GM23338 (cell line): ENCODE measurements around the gene GSN. TPM values are rescaled to one million over a fixed set of nuclear protein-coding genes. Genes with fewer than 3 reads are reported as not detected.

Source experiments
- ATAC-seq: fragments of 200-7000 bp; cut with Tn5 transposase; 3 replicates; pipeline ENCODE4 v1.9.1; 2020
- DNase-seq: peaks from one replicate; pipeline ENCODE4 v3.0.0-alpha.2; 2015; ENCODE audit warnings: low spot score
- H2AFZ ChIP-seq: fragments of 200-600 bp; sonication (generic); 2 replicates; pipeline ENCODE4 v1.8.0; 2016; ENCODE audit warnings: antibody characterized with exemption, mild to moderate bottlenecking, moderate library complexity
- H3F3A ChIP-seq: fragments of 200-600 bp; sonication (generic); replicated peaks from 2 replicates; pipeline ENCODE4 v1.8.0; 2017; ENCODE audit warnings: antibody characterized with exemption, mixed run types, low read depth
- H3K27ac ChIP-seq: fragments of 200-600 bp; sonication (generic); 2 replicates; pipeline ENCODE4 v1.6.1; 2016; ENCODE audit warnings: low read depth
- H3K27me3 ChIP-seq: fragments of 200-600 bp; sonication (generic); 2 replicates; pipeline ENCODE4 v1.8.0; 2016; ENCODE audit warnings: mild to moderate bottlenecking, mixed run types, moderate library complexity; ENCODE audit not compliant: insufficient read depth
- H3K36me3 ChIP-seq: fragments of 200-600 bp; sonication (generic); 2 replicates; pipeline ENCODE4 v1.8.0; 2016; ENCODE audit warnings: mild to moderate bottlenecking; ENCODE audit not compliant: insufficient read depth
- H3K4me1 ChIP-seq: fragments of 200-600 bp; sonication (generic); 2 replicates; pipeline ENCODE4 v1.8.0; 2016; ENCODE audit warnings: mild to moderate bottlenecking, moderate library complexity; ENCODE audit not compliant: insufficient read depth
- H3K4me2 ChIP-seq: fragments of 200-600 bp; sonication (generic); 2 replicates; pipeline ENCODE4 v1.7.1; 2017; ENCODE audit warnings: mixed run types
- H3K4me3 ChIP-seq: fragments of 200-600 bp; sonication (generic); 2 replicates; pipeline ENCODE4 v1.6.1; 2016; ENCODE audit warnings: mixed run types
- H3K79me2 ChIP-seq: fragments of 200-600 bp; sonication (generic); replicated peaks from 2 replicates; pipeline ENCODE4 v1.8.0; 2017; ENCODE audit warnings: mild to moderate bottlenecking; ENCODE audit not compliant: insufficient read depth
- H3K9me2 ChIP-seq: fragments of 200-600 bp; sonication (generic); 2 replicates; pipeline ENCODE4 v1.8.0; 2017; ENCODE audit not compliant: insufficient read depth
- H4K20me1 ChIP-seq: fragments of 200-600 bp; sonication (generic); replicated peaks from 2 replicates; pipeline ENCODE4 v1.8.0; 2017; ENCODE audit warnings: mild to moderate bottlenecking; ENCODE audit not compliant: insufficient read depth
- H3K27ac Mint-ChIP-seq: 2 replicates; pipeline ENCODE4 v1.8.0; 2020; ENCODE audit warnings: inconsistent platforms, mild to moderate bottlenecking, moderate library complexity, mixed read lengths
- H3K27me3 Mint-ChIP-seq: 3 replicates; pipeline ENCODE4 v1.8.0; 2022; ENCODE audit warnings: low read depth, mild to moderate bottlenecking, moderate library complexity, mixed read lengths, inconsistent platforms; ENCODE audit not compliant: insufficient read depth, poor library complexity
- H3K36me3 Mint-ChIP-seq: 3 replicates; pipeline ENCODE4 v1.8.0; 2021; ENCODE audit warnings: low read depth, mild to moderate bottlenecking, inconsistent platforms, moderate library complexity, mixed read lengths
- H3K4me1 Mint-ChIP-seq: 3 replicates; pipeline ENCODE4 v1.8.0; 2020; ENCODE audit warnings: mild to moderate bottlenecking, inconsistent platforms, mixed read lengths
- H3K4me3 Mint-ChIP-seq: 3 replicates; pipeline ENCODE4 v1.8.0; 2021; ENCODE audit warnings: moderate library complexity, mild to moderate bottlenecking, inconsistent platforms, mixed read lengths
- H3K9me3 Mint-ChIP-seq: 3 replicates; pipeline ENCODE4 v1.8.0; 2020; ENCODE audit warnings: moderate library complexity, mild to moderate bottlenecking, inconsistent platforms, mixed read lengths
- CREB1 ChIP-seq: fragments of 250-450 bp; sonication (Bioruptor Pico); IDR thresholded peaks from 2 replicates; pipeline ENCODE4 v1.5.0; 2020; ENCODE audit warnings: low read depth, mild to moderate bottlenecking, moderate library complexity
- EZH2 ChIP-seq: fragments of 200-600 bp; sonication (generic); IDR thresholded peaks from one replicate; pipeline ENCODE4 v1.8.0; 2017; ENCODE audit warnings: antibody characterized with exemption, mild to moderate bottlenecking, low read depth; ENCODE audit not compliant: unreplicated experiment
- EZH2phosphoT487 ChIP-seq: fragments of 200-600 bp; sonication (generic); IDR thresholded peaks from one replicate; pipeline ENCODE4 v1.8.1; 2018; ENCODE audit warnings: antibody characterized with exemption; ENCODE audit not compliant: unreplicated experiment
- JUNB ChIP-seq: IDR thresholded peaks from one replicate; pipeline ENCODE4 v1.6.1; 2016; ENCODE audit warnings: antibody characterized with exemption; ENCODE audit not compliant: unreplicated experiment
- ZNF114 ChIP-seq: fragments of 250-450 bp; sonication (Bioruptor Pico); IDR thresholded peaks from 2 replicates; pipeline ENCODE4 v1.5.0; 2020; ENCODE audit warnings: mild to moderate bottlenecking, moderate library complexity
- ZNF331 ChIP-seq: fragments of 250-450 bp; sonication (Bioruptor Pico); IDR thresholded peaks from 2 replicates; pipeline ENCODE4 v1.5.0; 2020; ENCODE audit warnings: low read depth, mild to moderate bottlenecking, moderate library complexity
- polyA plus RNA-seq: library from polyadenylated mRNA; unstranded; fragments of >200 nt; fragmentation: Nextera tagmentation; extraction: Ambion mirVana; gene quantifications from 2 replicates; pipeline ENCODE4 v1.2.1, GENCODE V29; 2016
- total RNA-seq: library from RNA; depleted of rRNA; stranded (reverse); fragments of >200 nt; shearing (Covaris generic); gene quantifications from 2 replicates; pipeline ENCODE4 v1.2.3, GENCODE V29; 2014
- TF ChIP-seq, protein P1 (sequence below): fragments of 250-450 bp; sonication (Bioruptor Pico); IDR thresholded peaks from 2 replicates; pipeline ENCODE4 v1.5.0; 2020; ENCODE audit warnings: mild to moderate bottlenecking, moderate library complexity
- TF ChIP-seq, protein P2 (sequence below), 2 experiments: fragments of 200-600 bp in 1 of 2; sonication (generic) in 1 of 2; conservative IDR thresholded peaks; 2 replicates each; pipeline versions ENCODE4 v1.5.1 to v1.6.1; 2016 to 2017; ENCODE audit warnings: antibody characterized with exemption in 2 of 2, low read depth in 2 of 2, mild to moderate bottlenecking in 2 of 2, moderate library complexity in 1 of 2
- TF ChIP-seq, protein P3 (sequence below): IDR thresholded peaks from one replicate; pipeline ENCODE4 v1.6.1; 2018; ENCODE audit warnings: antibody characterized with exemption; ENCODE audit not compliant: unreplicated experiment

The GSN gene
- total and polyA plus RNA-seq, 2 experiments from 2014 or later = 30.2 to 85.7 TPM

- Histone ChIP-seq H3F3A (0 out of 2 replicates have a peak, but pooled peaks cover 8% of the 10 kb centered on the region), H3K9me2 (no peaks in the 10 kb centered on the region), H3K4me2 (no peak overlapping the region), H2AFZ (no peak overlapping the region), H3K27ac (no peak overlapping the region), H3K79me2 (no peaks in the 10 kb centered on the region), H3K4me1 (peaks cover 16% of the 10 kb centered on the region), H3K36me3 (no peaks in the 10 kb centered on the region), H3K4me3 (no peak overlapping the region), H4K20me1 (no peaks in the 10 kb centered on the region; the same call in 1 of the 2 replicates), H3K27me3 (peaks cover 14% of the 10 kb centered on the region)
- Mint-ChIP-seq H3K27me3 (peaks cover 13% of the 10 kb centered on the region), H3K4me1 (peaks cover 29% of the 10 kb centered on the region), H3K36me3 (peaks cover 7% of the 10 kb centered on the region; the same call in 1 of the 3 replicates), H3K9me3 (no peaks in the 10 kb centered on the region), H3K4me3 (no peak overlapping the region), H3K27ac (no peak overlapping the region)
- no peak for ATAC-seq
- TF ChIP-seq, protein P1, sequence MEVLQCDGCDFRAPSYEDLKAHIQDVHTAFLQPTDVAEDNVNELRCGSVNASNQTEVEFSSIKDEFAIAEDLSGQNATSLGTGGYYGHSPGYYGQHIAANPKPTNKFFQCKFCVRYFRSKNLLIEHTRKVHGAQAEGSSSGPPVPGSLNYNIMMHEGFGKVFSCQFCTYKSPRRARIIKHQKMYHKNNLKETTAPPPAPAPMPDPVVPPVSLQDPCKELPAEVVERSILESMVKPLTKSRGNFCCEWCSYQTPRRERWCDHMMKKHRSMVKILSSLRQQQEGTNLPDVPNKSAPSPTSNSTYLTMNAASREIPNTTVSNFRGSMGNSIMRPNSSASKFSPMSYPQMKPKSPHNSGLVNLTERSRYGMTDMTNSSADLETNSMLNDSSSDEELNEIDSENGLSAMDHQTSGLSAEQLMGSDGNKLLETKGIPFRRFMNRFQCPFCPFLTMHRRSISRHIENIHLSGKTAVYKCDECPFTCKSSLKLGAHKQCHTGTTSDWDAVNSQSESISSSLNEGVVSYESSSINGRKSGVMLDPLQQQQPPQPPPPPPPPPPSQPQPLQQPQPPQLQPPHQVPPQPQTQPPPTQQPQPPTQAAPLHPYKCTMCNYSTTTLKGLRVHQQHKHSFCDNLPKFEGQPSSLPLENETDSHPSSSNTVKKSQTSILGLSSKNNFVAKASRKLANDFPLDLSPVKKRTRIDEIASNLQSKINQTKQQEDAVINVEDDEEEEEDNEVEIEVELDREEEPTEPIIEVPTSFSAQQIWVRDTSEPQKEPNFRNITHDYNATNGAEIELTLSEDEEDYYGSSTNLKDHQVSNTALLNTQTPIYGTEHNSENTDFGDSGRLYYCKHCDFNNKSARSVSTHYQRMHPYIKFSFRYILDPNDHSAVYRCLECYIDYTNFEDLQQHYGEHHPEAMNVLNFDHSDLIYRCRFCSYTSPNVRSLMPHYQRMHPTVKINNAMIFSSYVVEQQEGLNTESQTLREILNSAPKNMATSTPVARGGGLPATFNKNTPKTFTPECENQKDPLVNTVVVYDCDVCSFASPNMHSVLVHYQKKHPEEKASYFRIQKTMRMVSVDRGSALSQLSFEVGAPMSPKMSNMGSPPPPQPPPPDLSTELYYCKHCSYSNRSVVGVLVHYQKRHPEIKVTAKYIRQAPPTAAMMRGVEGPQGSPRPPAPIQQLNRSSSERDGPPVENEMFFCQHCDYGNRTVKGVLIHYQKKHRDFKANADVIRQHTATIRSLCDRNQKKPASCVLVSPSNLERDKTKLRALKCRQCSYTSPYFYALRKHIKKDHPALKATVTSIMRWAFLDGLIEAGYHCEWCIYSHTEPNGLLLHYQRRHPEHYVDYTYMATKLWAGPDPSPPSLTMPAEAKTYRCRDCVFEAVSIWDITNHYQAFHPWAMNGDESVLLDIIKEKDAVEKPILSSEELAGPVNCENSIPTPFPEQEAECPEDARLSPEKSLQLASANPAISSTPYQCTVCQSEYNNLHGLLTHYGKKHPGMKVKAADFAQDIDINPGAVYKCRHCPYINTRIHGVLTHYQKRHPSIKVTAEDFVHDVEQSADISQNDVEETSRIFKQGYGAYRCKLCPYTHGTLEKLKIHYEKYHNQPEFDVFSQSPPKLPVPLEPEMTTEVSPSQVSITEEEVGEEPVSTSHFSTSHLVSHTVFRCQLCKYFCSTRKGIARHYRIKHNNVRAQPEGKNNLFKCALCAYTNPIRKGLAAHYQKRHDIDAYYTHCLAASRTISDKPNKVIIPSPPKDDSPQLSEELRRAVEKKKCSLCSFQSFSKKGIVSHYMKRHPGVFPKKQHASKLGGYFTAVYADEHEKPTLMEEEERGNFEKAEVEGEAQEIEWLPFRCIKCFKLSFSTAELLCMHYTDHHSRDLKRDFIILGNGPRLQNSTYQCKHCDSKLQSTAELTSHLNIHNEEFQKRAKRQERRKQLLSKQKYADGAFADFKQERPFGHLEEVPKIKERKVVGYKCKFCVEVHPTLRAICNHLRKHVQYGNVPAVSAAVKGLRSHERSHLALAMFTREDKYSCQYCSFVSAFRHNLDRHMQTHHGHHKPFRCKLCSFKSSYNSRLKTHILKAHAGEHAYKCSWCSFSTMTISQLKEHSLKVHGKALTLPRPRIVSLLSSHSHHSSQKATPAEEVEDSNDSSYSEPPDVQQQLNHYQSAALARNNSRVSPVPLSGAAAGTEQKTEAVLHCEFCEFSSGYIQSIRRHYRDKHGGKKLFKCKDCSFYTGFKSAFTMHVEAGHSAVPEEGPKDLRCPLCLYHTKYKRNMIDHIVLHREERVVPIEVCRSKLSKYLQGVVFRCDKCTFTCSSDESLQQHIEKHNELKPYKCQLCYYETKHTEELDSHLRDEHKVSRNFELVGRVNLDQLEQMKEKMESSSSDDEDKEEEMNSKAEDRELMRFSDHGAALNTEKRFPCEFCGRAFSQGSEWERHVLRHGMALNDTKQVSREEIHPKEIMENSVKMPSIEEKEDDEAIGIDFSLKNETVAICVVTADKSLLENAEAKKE (CRISPR knock-in tag) = no peak
- no peak for TF ChIP-seq JUNB
- TF ChIP-seq EZH2 = no peak
- TF ChIP-seq ZNF114 (CRISPR knock-in tag) = no peak
- TF ChIP-seq EZH2phosphoT487 = no peak
- no peak for TF ChIP-seq ZNF331 (CRISPR knock-in tag)
- TF ChIP-seq, protein P2, sequence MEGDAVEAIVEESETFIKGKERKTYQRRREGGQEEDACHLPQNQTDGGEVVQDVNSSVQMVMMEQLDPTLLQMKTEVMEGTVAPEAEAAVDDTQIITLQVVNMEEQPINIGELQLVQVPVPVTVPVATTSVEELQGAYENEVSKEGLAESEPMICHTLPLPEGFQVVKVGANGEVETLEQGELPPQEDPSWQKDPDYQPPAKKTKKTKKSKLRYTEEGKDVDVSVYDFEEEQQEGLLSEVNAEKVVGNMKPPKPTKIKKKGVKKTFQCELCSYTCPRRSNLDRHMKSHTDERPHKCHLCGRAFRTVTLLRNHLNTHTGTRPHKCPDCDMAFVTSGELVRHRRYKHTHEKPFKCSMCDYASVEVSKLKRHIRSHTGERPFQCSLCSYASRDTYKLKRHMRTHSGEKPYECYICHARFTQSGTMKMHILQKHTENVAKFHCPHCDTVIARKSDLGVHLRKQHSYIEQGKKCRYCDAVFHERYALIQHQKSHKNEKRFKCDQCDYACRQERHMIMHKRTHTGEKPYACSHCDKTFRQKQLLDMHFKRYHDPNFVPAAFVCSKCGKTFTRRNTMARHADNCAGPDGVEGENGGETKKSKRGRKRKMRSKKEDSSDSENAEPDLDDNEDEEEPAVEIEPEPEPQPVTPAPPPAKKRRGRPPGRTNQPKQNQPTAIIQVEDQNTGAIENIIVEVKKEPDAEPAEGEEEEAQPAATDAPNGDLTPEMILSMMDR (conservative IDR thresholded peaks at IDR 0.05; ENCODE audit: low read depth in 2 of 2) = no peak
- no peak for TF ChIP-seq CREB1 (CRISPR knock-in tag)
- TF ChIP-seq, protein P3, sequence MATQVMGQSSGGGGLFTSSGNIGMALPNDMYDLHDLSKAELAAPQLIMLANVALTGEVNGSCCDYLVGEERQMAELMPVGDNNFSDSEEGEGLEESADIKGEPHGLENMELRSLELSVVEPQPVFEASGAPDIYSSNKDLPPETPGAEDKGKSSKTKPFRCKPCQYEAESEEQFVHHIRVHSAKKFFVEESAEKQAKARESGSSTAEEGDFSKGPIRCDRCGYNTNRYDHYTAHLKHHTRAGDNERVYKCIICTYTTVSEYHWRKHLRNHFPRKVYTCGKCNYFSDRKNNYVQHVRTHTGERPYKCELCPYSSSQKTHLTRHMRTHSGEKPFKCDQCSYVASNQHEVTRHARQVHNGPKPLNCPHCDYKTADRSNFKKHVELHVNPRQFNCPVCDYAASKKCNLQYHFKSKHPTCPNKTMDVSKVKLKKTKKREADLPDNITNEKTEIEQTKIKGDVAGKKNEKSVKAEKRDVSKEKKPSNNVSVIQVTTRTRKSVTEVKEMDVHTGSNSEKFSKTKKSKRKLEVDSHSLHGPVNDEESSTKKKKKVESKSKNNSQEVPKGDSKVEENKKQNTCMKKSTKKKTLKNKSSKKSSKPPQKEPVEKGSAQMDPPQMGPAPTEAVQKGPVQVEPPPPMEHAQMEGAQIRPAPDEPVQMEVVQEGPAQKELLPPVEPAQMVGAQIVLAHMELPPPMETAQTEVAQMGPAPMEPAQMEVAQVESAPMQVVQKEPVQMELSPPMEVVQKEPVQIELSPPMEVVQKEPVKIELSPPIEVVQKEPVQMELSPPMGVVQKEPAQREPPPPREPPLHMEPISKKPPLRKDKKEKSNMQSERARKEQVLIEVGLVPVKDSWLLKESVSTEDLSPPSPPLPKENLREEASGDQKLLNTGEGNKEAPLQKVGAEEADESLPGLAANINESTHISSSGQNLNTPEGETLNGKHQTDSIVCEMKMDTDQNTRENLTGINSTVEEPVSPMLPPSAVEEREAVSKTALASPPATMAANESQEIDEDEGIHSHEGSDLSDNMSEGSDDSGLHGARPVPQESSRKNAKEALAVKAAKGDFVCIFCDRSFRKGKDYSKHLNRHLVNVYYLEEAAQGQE = no peak
- no peak for DNase-seq
Measured at GRCh38 chr9:121295662-121296191, 27.8 kb downstream of the GSN start.
